GM12865 (cell line): ENCODE measurements around the gene MRPS21.

Source experiments
- DNase-seq: peaks from one replicate; pipeline ENCODE4 v3.0.0; 2010; ENCODE audit warnings: low read depth
- H3K4me3 ChIP-seq: 2 replicates; pipeline ENCODE4 v1.5.1; 2011; ENCODE audit warnings: mild to moderate bottlenecking, low read depth, low read length, control low read depth
- CTCF ChIP-seq: IDR thresholded peaks from 2 replicates; pipeline ENCODE4 v1.5.1; 2011; ENCODE audit warnings: low read length, control low read depth, low read depth, inconsistent platforms; ENCODE audit not compliant: insufficient read depth; ENCODE audit errors: missing control alignments

The MRPS21 gene

GRCh38 chr1:150293433-150294253 lies at the start of gene MRPS21:
Gene MRPS21 (plus strand): TSS chr1:150293861. CDS start chr1:150294367, 506 bp downstream.
- H3K4me3 ChIP-seq, result peak within 1 kb of the TSS; percentile 80
- no peak for TF ChIP-seq CTCF
- DNase-seq, result peak; percentile 93

DNA sequence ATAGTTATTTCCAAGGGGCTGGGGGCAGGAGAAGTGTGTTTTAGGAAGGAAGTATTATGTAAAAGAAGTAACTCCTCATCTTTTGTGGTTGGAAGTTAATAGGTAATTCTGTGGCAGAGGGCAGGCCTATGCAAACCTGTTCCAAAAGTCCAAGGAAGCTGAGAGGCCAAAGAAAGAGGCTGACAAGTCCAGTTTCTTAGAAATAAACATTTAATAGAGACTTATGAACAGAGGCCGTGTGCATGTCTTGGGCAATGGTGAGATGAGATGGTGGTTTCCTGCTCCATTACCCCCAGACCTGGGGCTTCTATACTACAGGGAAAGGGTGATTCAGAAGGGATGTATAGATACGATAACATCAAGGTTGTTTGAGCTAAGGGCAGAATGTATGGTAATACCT lies 43.7 kb upstream of the MRPS21 start:
- no peak for TF ChIP-seq CTCF
- DNase-seq, result no peak
- no peak overlapping the region for H3K4me3 ChIP-seq

DNA sequence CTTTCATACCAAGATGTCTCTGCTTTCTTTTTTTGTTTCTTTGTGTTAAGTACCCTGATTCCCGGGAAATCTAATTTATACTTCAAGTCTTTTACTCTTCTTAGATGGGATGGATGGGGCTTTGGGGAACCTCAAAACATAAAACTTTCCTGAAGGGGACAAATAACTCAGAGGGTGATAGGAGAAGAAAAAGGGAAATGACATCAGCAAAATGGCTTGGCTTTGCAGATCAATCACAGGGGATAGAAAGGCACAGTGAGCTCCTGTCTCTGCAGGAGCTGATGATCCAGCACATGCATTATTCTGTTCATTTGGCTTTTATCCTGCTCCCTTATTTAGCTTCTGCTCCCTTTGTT lies 37.5 kb upstream of the MRPS21 start:
- no peak for TF ChIP-seq CTCF
- no peak overlapping the region for H3K4me3 ChIP-seq
- DNase-seq, result no peak

DNA sequence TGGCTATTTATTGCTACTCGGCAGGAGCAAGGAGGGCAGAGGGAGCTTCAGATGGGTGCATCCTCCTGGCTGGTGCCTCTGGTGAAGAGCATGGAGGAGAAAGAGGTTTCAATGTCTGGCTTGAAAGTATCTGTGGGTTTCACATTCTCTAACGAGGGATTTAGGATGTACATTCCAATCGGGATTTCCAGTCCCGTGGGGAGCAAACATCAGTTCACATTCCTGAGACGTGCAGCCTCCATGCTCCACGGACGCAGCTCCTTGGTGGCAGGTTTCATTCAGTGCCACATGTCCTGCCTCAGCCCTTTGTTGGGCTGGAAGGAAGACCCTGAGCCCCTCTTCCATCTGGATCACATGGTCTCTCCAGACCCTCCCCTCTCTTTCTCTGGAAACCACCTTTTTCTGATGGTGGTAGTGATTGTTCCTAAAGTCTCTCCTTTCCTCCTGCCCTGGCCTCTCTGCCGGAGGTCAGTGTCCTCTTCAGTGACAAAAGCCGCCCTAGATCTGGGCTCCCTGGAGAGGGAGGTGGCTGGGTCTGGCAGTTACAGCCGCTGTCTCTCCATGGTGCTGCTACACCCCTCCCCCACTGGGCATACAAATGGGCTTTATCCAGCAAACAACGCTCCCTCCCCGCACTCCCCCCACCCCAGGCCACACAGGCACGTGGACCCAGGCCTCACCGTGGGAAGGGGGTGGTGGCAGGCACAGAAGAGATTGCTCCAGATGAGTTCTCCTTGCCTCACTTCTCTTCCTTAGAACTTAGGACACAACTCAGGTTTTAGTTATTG lies 36.9 kb upstream of the MRPS21 start:
- no peak for TF ChIP-seq CTCF

DNA sequence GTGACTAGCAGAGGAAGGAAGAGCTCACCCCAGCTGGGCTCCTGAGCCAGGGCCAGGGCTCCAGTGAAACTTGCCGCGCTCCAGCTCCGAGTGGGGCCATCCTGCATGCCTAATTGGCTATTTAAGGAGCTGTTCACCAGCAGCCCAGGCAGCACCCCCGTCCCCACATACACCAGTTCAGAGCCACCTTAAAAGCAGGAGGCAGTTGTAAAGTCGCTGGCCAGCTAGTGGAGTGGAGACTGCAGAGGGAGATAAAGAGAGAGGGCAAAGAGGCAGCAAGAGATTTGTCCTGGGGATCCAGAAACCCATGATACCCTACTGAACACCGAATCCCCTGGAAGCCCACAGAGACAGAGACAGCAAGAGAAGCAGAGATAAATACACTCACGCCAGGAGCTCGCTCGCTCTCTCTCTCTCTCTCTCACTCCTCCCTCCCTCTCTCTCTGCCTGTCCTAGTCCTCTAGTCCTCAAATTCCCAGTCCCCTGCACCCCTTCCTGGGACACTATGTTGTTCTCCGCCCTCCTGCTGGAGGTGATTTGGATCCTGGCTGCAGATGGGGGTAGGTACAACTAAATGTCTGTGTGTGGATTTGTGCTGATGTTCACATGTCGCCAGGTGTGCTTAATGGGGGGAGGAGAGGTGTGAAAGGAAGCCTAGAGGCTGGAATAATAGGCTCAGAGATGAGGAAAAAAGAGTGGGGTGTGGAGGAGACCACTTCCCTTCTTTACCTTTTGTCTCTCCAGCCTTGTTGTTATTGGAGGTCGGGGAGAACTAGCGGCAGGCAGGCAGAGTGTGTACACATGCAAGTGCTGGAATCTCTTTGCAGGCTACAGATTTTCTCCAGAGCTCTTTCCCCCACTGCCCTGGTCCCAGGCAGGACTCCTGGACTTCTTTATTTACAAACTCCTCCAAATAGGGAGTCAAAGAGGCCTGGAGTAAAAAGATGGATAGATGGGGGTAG lies 35.8 kb upstream of the MRPS21 start, which contains the start of gene CA14:
TSS of gene CA14 (plus strand) at position 151 of the 962 bp plus-strand sequence. CDS start at position 506, 355 bp downstream.
- no peak for DNase-seq
- no peak for TF ChIP-seq CTCF
- no peak within 1 kb of the TSS for H3K4me3 ChIP-seq

More for the DNA sequence above, 36.9 kb upstream of the MRPS21 start:
- no peak overlapping the region for H3K4me3 ChIP-seq
- no peak for DNase-seq

DNA sequence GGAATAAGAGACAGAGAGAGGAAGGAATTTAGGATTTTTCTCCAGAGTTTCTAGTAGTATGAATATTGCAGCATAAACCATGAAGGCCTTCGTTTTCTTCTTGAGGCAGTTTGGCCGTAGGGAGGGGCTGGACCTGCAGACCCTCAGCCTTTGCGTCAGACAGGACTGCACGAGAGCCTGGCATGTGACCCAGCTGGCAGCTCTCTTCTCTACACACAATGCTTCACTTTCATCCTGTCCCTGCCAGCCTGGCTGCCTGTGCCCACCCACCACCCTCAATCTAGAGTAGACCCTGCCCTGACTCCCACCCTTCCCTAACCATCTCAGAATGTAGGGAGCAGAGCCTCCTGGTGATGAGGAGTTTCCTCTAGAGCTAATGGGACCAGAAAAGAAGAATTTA lies 34.4 kb upstream of the MRPS21 start:
- no peak overlapping the region for H3K4me3 ChIP-seq
- DNase-seq, result no peak
- no peak for TF ChIP-seq CTCF
